Osteocyte (in vitro differentiated cells): ENCODE data around the gene PPP1R3D. TPM values are rescaled to one million over a fixed set of nuclear protein-coding genes. Genes with fewer than 3 reads are reported as not detected.

Source experiments
- DNase-seq: peaks from one replicate; pipeline ENCODE4 v3.0.0; 2021; ENCODE audit warnings: mixed read lengths; ENCODE audit not compliant: unreplicated experiment; ENCODE audit errors: extremely low spot score
- H3K27ac Mint-ChIP-seq: one replicate; pipeline ENCODE4 v1.8.0; 2021; ENCODE audit warnings: mild to moderate bottlenecking, mixed read lengths; ENCODE audit not compliant: unreplicated experiment
- H3K27me3 Mint-ChIP-seq: one replicate; pipeline ENCODE4 v1.8.0; 2021; ENCODE audit warnings: mixed read lengths; ENCODE audit not compliant: unreplicated experiment
- H3K36me3 Mint-ChIP-seq: one replicate; pipeline ENCODE4 v1.8.0; 2021; ENCODE audit warnings: mixed read lengths; ENCODE audit not compliant: unreplicated experiment
- H3K4me1 Mint-ChIP-seq: one replicate; pipeline ENCODE4 v1.8.0; 2021; ENCODE audit warnings: mixed read lengths; ENCODE audit not compliant: unreplicated experiment
- H3K4me3 Mint-ChIP-seq: one replicate; pipeline ENCODE4 v1.8.0; 2021; ENCODE audit warnings: mild to moderate bottlenecking, moderate library complexity, mixed read lengths; ENCODE audit not compliant: unreplicated experiment
- H3K9me3 Mint-ChIP-seq: one replicate; pipeline ENCODE4 v1.8.0; 2021; ENCODE audit warnings: mixed read lengths; ENCODE audit not compliant: unreplicated experiment
- long read RNA-seq: library from polyadenylated mRNA; unstranded; transcript quantifications from one replicate; pipeline ENCODE4 v2.0.0, GENCODE V29; 2021
- total RNA-seq: library from RNA; stranded (reverse); gene quantifications from 2 replicates; pipeline ENCODE4 v1.2.1, GENCODE V29; 2021
- TF ChIP-seq, protein P1 (sequence below): fragments of 200-600 bp; sonication (generic); IDR thresholded peaks from 2 replicates; pipeline ENCODE4 v1.5.0; 2021; ENCODE audit warnings: antibody characterized with exemption, mild to moderate bottlenecking, moderate library complexity

The PPP1R3D gene, protein sequence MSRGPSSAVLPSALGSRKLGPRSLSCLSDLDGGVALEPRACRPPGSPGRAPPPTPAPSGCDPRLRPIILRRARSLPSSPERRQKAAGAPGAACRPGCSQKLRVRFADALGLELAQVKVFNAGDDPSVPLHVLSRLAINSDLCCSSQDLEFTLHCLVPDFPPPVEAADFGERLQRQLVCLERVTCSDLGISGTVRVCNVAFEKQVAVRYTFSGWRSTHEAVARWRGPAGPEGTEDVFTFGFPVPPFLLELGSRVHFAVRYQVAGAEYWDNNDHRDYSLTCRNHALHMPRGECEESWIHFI
- 6.3 and 7.3 TPM in 2 replicates for total RNA-seq
- long read RNA-seq, partial matches to known transcripts = 0 of 1 reads
- long read RNA-seq, other reads (novel, unspliced or antisense) = 0 of 1 reads

DNA sequence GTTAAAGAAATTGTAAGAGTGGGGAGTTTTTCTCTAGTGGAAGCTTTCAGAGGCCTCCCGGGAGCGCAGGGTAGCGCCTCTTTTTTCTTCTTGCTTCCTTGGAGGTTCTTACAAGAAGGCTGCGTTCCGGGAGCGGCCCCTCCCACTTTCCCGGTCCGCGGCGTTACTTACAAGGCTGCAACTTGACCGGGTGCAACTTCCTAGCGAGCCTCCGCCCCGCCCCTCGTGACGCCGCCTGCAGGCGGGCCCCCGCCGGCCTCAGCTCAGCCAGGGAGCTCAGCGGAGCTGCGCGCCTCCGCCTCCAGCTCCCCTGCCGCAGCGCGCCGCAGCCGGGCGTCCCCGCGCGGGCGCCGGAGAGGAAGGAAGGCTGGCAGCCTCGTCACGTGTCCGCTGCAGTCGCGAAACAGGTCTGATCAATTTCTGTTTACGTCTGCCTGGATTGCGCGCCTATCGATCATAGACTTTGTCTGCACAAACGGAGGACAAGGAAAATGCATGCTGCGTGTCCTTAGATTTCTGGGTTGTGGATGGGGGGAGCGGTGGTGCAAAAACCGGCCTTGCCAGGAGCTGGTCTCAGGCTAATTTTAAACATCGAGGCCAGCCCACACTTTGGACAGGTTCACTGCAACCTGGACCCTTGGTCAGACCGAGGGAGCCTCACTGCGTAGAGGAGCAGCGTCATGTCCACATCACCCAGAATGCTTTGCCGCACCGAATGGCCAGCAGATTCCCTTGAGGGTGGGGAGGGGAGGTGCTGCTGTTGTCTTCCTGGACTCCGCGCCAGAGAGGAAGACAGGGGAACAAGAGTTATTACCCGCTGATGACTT lies at the start of gene PPP1R3D, which contains the start of gene FAM217B:
TSS of gene PPP1R3D (minus strand) at position 177 of the 827 bp plus-strand sequence. CDS start 374 bp downstream, outside the sequence.
TSS of gene FAM217B (plus strand) at position 261 of the 827 bp plus-strand sequence. CDS start 3,555 bp downstream, outside the sequence.
- H3K27ac Mint-ChIP-seq = peak within 1 kb of the TSS; percentile 98
- H3K36me3 Mint-ChIP-seq = peaks cover 8% of the 10 kb centered on the region
- peaks cover 57% of the 10 kb centered on the region for H3K4me1 Mint-ChIP-seq
- peak; percentile 98 for DNase-seq
- no peaks in the 10 kb centered on the region for H3K9me3 Mint-ChIP-seq
- no peaks in the 10 kb centered on the region for H3K27me3 Mint-ChIP-seq
- H3K4me3 Mint-ChIP-seq = peak within 1 kb of the TSS; percentile 95
- TF ChIP-seq, protein P1, sequence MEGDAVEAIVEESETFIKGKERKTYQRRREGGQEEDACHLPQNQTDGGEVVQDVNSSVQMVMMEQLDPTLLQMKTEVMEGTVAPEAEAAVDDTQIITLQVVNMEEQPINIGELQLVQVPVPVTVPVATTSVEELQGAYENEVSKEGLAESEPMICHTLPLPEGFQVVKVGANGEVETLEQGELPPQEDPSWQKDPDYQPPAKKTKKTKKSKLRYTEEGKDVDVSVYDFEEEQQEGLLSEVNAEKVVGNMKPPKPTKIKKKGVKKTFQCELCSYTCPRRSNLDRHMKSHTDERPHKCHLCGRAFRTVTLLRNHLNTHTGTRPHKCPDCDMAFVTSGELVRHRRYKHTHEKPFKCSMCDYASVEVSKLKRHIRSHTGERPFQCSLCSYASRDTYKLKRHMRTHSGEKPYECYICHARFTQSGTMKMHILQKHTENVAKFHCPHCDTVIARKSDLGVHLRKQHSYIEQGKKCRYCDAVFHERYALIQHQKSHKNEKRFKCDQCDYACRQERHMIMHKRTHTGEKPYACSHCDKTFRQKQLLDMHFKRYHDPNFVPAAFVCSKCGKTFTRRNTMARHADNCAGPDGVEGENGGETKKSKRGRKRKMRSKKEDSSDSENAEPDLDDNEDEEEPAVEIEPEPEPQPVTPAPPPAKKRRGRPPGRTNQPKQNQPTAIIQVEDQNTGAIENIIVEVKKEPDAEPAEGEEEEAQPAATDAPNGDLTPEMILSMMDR = peak; percentile 23

DNA sequence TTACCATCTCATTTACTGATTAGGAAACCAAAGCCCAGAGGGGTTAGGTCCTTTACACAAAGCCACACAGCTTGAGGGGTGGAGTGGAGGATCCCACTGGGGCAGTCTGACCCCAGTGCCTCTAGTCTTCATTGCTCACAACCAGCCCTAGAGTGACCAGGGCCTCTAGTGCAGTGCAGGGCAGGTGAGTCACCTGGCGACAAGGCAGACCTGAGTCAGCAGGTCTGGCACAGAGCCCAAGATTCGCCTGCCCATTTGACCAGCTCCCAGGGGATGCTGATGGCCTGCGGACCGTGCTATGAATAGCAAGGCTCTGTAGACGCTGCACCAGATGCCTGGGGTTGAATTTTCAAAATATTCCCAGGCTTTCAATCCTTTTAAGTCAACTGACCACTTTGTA lies 48.0 kb upstream of the PPP1R3D start:
- no peak overlapping the region for H3K27ac Mint-ChIP-seq
- TF ChIP-seq, protein P1 = no peak
- no peaks in the 10 kb centered on the region for H3K9me3 Mint-ChIP-seq
- H3K27me3 Mint-ChIP-seq = no peaks in the 10 kb centered on the region
- no peak overlapping the region for H3K4me3 Mint-ChIP-seq
- DNase-seq = no peak
- H3K36me3 Mint-ChIP-seq = no peaks in the 10 kb centered on the region
- no peaks in the 10 kb centered on the region for H3K4me1 Mint-ChIP-seq

DNA sequence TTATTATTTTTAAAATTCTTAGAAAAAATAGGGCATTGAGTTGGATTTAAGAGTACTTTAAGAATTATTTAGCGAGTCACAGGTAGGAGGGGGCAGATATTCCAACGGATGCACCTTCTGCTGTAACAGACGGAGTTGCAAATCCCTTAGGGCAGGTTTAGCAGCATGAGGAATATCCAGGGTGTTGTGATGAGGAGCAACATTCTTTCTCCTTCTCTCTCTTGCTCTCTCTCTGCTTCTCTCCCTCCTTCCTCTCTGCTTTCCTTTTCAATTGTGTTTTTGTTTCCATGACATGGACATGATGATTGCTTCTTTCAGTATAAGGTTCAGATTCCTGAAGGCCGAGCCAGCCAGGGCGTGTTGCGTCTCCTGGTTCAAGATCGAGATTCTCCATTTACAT lies 47.0 kb upstream of the PPP1R3D start:
- Mint-ChIP-seq H3K4me3 (no peak overlapping the region), H3K9me3 (peaks cover under 1% of the 10 kb centered on the region), H3K27ac (no peak overlapping the region), H3K27me3 (peaks cover under 1% of the 10 kb centered on the region), H3K36me3 (no peaks in the 10 kb centered on the region), H3K4me1 (no peaks in the 10 kb centered on the region)
- no peak for DNase-seq
- TF ChIP-seq, protein P1 = no peak

DNA sequence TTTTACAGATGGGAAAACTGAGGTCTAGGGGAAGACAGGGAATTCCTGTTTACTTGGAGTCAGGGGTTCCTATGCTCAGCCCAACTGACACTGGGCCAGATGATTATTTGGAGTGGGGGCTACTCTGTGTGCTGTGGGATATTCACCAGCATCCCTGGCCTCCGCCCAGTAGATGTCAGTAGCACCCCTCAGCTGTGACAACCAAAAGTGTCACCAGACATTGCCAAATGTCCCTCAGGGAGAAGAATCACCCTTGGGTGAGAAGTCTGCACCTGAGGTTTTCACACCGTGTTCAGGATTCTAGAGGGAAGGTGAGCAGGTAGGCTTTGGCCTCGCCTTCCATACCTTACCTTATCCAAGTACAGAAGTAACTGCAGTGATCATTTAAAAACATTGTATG lies 45.8 kb upstream of the PPP1R3D start:
- no peak overlapping the region for H3K27ac Mint-ChIP-seq
- H3K4me1 Mint-ChIP-seq = no peaks in the 10 kb centered on the region
- no peak overlapping the region for H3K4me3 Mint-ChIP-seq
- peaks cover 8% of the 10 kb centered on the region for H3K9me3 Mint-ChIP-seq
- no peaks in the 10 kb centered on the region for H3K36me3 Mint-ChIP-seq
- peak; percentile 34 for DNase-seq
- H3K27me3 Mint-ChIP-seq = peaks cover 6% of the 10 kb centered on the region
- TF ChIP-seq, protein P1 = no peak

DNA sequence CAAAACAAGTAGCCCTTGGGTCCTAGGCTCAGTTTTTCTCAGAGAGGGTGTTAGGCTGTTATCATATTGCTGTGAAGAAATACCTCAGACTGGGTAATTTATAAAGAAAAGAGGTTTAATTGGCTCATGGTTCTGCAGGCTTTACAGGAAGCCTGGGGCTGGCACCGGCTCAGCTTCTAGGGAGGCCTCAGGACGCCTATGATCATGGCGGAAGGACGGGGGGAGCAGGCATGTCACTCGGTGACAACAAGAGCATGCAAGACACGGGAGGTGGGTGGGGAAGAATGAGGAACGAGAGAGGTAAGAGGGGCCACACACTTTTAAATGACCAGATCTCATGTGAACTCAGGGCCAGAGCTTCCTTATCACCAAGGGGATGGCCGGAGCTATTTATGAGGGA lies 45.1 kb upstream of the PPP1R3D start:
- peaks cover 6% of the 10 kb centered on the region for H3K27me3 Mint-ChIP-seq
- H3K4me1 Mint-ChIP-seq = no peaks in the 10 kb centered on the region
- no peaks in the 10 kb centered on the region for H3K36me3 Mint-ChIP-seq
- TF ChIP-seq, protein P1 = no peak
- H3K4me3 Mint-ChIP-seq = no peak overlapping the region
- H3K9me3 Mint-ChIP-seq = peaks cover 8% of the 10 kb centered on the region
- no peak overlapping the region for H3K27ac Mint-ChIP-seq
- peak; percentile 42 for DNase-seq
